GM12801 (cell line): ENCODE results near the gene ERBIN.

Source experiments
- TF ChIP-seq, protein P1 (sequence below): IDR thresholded peaks from one replicate; pipeline ENCODE4 v1.5.1; 2011; ENCODE audit warnings: control low read depth; ENCODE audit not compliant: insufficient read length; ENCODE audit errors: extremely low read depth

ERBIN gene

DNA sequence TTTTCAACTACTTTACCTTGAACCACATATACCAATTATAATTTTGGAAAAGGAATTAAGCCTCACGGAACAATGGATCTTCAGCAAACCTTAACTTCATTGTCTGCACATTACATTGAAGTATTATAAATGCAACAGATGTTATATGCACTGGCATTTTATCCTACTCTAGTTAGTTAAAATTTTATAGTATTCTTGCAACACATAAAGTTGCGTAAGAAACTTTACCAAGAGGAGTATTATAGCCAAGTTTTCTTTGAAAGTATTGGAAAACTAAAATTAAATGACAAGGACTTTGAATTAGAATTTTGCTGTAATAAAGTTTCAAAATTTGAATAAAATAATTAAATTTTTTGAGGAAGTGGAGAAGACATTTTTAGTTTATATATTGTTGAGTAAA is 154.3 kb downstream of the ERBIN start:
- TF ChIP-seq, protein P1, sequence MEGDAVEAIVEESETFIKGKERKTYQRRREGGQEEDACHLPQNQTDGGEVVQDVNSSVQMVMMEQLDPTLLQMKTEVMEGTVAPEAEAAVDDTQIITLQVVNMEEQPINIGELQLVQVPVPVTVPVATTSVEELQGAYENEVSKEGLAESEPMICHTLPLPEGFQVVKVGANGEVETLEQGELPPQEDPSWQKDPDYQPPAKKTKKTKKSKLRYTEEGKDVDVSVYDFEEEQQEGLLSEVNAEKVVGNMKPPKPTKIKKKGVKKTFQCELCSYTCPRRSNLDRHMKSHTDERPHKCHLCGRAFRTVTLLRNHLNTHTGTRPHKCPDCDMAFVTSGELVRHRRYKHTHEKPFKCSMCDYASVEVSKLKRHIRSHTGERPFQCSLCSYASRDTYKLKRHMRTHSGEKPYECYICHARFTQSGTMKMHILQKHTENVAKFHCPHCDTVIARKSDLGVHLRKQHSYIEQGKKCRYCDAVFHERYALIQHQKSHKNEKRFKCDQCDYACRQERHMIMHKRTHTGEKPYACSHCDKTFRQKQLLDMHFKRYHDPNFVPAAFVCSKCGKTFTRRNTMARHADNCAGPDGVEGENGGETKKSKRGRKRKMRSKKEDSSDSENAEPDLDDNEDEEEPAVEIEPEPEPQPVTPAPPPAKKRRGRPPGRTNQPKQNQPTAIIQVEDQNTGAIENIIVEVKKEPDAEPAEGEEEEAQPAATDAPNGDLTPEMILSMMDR, result no peak

DNA sequence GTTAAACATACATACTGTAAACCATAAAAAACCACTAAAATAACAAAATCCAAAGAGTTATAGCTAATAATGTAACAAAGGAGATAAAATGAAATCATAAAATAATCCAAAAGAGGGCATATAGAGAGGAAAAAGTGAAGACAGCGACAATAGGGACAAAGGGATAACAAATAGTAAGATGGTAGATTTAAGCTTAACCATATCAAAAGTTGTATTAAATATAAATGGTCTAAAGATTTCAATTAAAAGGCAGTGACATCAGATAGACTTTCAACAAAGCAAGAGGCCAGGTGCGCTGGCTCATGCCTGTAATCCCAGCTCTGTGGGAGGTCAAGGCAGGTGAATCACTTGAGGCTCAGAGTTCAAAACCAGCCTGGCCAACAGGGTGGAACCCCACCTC is 163.0 kb downstream of the ERBIN start:
- TF ChIP-seq, protein P1, result no peak

DNA sequence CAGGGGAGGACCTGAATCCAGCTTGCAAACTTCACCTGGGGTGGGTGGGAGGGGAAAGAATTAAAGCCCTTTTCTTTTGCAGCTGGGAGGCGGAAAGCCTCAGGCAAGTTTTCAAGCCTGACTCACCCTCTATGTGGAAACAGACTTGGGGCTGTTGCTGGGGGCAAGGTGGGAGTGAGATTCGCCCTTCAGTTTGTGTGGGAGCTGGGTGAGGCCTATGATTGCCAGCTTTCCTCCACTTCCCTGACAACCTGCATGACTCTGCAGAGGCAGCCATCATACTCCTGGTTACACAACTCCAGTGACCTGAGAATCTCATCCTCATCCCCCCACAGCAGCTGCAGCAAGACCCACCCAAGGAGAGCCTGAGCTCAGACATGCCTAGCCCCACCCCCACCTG is 174.5 kb downstream of the ERBIN start:
- TF ChIP-seq, protein P1, result no peak

DNA sequence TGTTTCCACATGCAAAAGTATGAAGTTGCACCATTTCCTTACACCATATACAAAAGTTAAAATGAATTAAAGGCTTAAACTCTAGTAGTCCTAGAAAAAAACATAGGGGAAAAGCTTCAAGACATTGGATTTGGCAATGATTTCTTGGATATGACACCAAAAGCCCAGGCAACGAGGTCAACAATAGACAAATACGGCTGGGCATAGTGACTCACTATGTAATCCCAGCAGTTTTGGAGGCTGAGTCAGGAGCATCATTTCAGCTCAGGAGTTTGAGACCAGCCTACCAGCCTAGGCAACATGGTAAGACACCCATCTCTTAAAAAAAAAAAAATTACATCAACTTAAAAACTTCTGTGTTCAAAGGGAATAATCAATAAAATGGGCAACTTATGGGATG is 186.8 kb downstream of the ERBIN start:
- TF ChIP-seq, protein P1, result no peak

DNA sequence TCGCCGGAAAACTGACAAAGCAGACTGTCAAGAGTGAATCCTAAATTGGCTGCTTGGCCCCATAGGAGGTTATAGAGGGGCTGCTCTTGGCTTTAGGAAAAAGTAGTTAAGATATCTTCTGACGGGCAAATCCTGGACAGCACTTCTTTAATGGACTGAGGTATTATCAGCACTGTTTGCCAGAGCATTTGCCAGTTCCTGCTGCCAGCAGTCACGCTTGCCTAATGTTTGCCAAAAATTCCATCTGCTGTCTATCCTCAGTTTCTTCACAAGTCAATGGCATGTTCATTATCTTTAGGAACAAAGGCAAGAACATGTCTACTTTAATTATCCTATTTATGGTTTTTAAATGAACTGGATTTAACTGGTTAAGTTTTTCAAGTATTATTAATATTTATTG is 191.9 kb downstream of the ERBIN start:
- TF ChIP-seq, protein P1, result no peak

DNA sequence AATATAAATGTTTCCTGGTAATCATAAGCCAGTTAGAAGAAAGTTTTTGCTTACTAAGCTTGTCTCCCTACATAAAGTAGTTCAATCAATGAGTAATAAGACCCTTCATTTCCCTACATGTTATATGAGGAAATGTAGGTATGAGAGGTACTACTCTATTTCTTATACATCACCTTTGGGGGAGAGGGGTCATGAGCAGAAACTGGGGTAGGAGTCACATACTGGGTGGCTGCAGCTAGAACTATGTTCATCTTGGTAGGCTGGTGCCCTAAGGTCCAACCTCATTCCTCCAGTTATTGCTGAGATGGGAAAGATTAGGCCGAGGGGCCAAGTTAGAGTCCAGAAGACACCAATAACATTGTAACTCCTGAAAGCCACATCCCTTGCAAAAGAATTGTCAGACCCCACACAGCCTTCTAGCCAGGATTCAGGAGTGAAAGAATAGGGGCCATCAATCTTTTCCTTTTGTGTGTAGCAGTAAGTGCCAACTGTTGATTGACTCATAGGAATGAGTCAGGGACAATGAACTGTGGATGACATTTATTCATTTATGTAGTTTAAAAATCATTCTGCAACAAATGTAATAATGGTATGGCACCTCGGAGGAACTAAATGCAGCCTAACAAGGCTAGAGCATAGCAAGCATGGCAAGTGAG is 196.1 kb downstream of the ERBIN start:
- TF ChIP-seq, protein P1, result no peak

DNA sequence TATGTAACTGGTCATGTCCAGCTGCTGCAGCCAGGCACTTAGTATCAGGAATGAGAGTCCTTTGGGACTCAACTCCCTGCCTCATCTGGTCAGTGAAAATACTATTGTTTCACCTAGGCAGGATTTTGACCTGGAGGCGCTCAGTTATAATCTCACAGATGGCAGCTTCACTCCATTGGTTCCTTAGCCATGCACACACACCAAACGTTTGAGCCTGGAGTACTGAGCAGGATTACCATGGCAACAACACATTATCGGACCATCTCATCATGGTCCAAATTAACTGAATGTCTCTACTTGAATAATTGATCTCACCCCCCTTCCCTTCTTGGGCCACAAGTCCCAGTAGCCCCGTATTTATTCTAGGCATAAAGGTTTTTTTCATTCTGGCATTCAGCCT is 202.8 kb downstream of the ERBIN start:
- TF ChIP-seq, protein P1, result no peak
